Measurements from ENCODE around the gene ABHD17C.

GRCh38 chr15:80736560-80736959 lies 41.5 kb downstream of the ABHD17C start:
- TF ChIP-seq CTCF (IDR thresholded peaks at IDR 0.05; ENCODE audit: insufficient read depth, low read length, poor library complexity, severe bottlenecking) (no peak), EZH2phosphoT487 (conservative IDR thresholded peaks at IDR 0.05; ENCODE audit: low read length) (no peak)

All from SU-DHL-6 (cell line).